A673 (cell line): ENCODE results near the gene DENND5A.

Experiments used
- EZH2 ChIP-seq: fragments of 200-600 bp; sonication (generic); IDR thresholded peaks from 2 replicates; pipeline ENCODE4 v1.6.1; 2017; ENCODE audit warnings: borderline replicate concordance, low read depth, mild to moderate bottlenecking, mixed read lengths, antibody characterized with exemption, low read length; ENCODE audit not compliant: poor library complexity, severe bottlenecking
- TF ChIP-seq, protein P1 (sequence below): fragments of 300-800, 200-600 bp; sonication (generic); conservative IDR thresholded peaks from 2 replicates; pipeline ENCODE4 v1.5.1; 2017; ENCODE audit warnings: low read depth, mild to moderate bottlenecking, antibody characterized with exemption, low read length, moderate library complexity, mixed read lengths

- TF ChIP-seq, protein P1, sequence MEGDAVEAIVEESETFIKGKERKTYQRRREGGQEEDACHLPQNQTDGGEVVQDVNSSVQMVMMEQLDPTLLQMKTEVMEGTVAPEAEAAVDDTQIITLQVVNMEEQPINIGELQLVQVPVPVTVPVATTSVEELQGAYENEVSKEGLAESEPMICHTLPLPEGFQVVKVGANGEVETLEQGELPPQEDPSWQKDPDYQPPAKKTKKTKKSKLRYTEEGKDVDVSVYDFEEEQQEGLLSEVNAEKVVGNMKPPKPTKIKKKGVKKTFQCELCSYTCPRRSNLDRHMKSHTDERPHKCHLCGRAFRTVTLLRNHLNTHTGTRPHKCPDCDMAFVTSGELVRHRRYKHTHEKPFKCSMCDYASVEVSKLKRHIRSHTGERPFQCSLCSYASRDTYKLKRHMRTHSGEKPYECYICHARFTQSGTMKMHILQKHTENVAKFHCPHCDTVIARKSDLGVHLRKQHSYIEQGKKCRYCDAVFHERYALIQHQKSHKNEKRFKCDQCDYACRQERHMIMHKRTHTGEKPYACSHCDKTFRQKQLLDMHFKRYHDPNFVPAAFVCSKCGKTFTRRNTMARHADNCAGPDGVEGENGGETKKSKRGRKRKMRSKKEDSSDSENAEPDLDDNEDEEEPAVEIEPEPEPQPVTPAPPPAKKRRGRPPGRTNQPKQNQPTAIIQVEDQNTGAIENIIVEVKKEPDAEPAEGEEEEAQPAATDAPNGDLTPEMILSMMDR = no peak
- TF ChIP-seq EZH2 = no peak
Observed at GRCh38 chr11:9253086-9253485, 12.1 kb downstream of the DENND5A start.
